Neural progenitor cell (in vitro differentiated cells): ENCODE measurements around the gene CRB2.
"Not testable (repeated sequence)": the region's sequence is repeated elsewhere in the genome, so short reads cannot be mapped to it uniquely, and the experiment has no call there.

ENCODE experiments used
- CTCF ChIP-seq: fragments of 200-600 bp; sonication (generic); IDR thresholded peaks from 2 replicates; pipeline ENCODE4 v1.5.1; 2017; ENCODE audit warnings: antibody characterized with exemption, mild to moderate bottlenecking
- EZH2 ChIP-seq: fragments of 200-600 bp; sonication (generic); IDR thresholded peaks from 2 replicates; pipeline ENCODE4 v1.6.1; 2017; ENCODE audit warnings: antibody characterized with exemption, mild to moderate bottlenecking, moderate library complexity

GRCh38 chr9:123333058-123333669 is 22.8 kb upstream of the CRB2 start:
- TF ChIP-seq CTCF, EZH2: not testable (repeated sequence)
